ENCODE data around the gene CRK. TPM values are rescaled to one million over a fixed set of nuclear protein-coding genes. Genes with fewer than 3 reads are reported as not detected.
A peak's percentile ranks its signal among the peaks of the same experiment; 100 is the strongest.

Gene CRK
- total RNA-seq, 4 donors from 2014 or later = 59.8 to 102 (median 75.7) TPM

DNA sequence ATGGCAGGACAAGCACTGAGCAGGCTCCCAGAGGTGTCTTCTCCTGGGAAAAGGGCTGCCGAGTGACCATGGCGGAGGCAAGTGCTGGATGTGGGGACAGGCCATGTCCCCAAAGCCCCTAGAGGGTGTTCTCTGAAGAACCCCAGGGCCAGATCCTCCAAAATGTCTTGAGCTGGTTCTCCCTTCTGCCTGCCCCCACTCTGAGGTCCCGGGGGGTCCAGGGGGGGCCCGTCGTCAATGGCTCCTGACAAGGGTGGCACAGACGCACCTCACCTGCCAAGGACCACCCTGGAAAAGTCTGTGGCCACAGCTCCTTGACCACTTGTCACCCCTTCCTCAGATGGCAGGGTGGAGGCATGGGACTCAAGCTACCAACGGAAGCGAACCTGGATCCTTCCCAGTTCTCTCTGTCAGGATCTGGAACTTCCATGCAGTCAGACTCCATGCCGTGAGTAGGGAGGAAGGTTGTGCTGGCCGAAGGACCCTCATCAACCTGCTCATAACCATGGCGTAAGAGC is 38.8 kb upstream of the CRK start:
- Histone ChIP-seq H3K27ac (replicated peaks in 1 of 4) (peak overlapping the region; percentile 96 to 99 (median 97)), H3K9me3 (no peaks in the 10 kb centered on the region), H3K4me3 (peak overlapping the region in 2 of 4 donors; percentile 25 to 28), H3K4me1 (peaks cover 66 to 78% (median 72%) of the 10 kb centered on the region in 4 donors), H3K27me3 (no peaks in the 10 kb centered on the region), H3K36me3 (peaks cover 15 to 56% (median 39%) of the 10 kb centered on the region in 4 donors)
- WGBS = 84% methylated on average over 11 of the region's 11 CpGs
- no peak for DNase-seq (ENCODE audit: extremely low spot score)
- intact Hi-C loops (cut with DNase I) = no loop called here
- TF ChIP-seq CTCF (IDR thresholded peaks at IDR 0.05) = no peak
- TF ChIP-seq EP300 (IDR thresholded peaks at IDR 0.05) = no peak
- no peak for TF ChIP-seq POLR2AphosphoS5 (IDR thresholded peaks at IDR 0.05)
- no peak for TF ChIP-seq POLR2A (IDR thresholded peaks at IDR 0.05; ENCODE audit: low read depth)

DNA sequence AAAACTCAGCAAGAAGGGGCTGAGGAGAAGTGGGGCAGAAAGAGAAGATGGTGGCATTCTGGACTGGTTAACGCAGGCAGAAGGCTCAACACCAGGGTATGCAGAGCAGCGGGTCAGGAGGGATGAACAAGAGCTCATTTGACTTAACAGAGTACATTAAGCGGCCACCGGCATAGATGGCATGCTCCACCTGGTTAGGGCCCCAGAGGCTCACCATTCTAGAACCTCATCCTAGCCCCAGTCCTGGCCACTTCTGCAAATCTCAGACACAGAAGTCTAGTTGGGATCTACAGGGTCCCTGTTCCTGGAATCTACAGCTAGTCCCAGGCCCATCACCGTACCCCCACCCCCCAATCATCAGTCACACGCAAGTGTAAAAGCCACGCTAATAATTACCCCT is 38.2 kb upstream of the CRK start:
- Histone ChIP-seq H3K4me1 (peaks cover 71 to 84% (median 78%) of the 10 kb centered on the region in 4 donors), H3K9me3 (no peaks in the 10 kb centered on the region), H3K36me3 (peaks cover 15 to 52% (median 37%) of the 10 kb centered on the region in 4 donors), H3K27ac (replicated peaks in 1 of 4) (peak overlapping the region; percentile 96 to 99 (median 97)), H3K4me3 (no peak overlapping the region), H3K27me3 (no peaks in the 10 kb centered on the region)
- no peak for DNase-seq (ENCODE audit: extremely low spot score)
- no peak for TF ChIP-seq CTCF (IDR thresholded peaks at IDR 0.05)
- TF ChIP-seq POLR2AphosphoS5 (IDR thresholded peaks at IDR 0.05) = no peak
- 91% methylated on average over 6 of the region's 7 CpGs for WGBS
- intact Hi-C loops (cut with DNase I) = no loop called here

DNA sequence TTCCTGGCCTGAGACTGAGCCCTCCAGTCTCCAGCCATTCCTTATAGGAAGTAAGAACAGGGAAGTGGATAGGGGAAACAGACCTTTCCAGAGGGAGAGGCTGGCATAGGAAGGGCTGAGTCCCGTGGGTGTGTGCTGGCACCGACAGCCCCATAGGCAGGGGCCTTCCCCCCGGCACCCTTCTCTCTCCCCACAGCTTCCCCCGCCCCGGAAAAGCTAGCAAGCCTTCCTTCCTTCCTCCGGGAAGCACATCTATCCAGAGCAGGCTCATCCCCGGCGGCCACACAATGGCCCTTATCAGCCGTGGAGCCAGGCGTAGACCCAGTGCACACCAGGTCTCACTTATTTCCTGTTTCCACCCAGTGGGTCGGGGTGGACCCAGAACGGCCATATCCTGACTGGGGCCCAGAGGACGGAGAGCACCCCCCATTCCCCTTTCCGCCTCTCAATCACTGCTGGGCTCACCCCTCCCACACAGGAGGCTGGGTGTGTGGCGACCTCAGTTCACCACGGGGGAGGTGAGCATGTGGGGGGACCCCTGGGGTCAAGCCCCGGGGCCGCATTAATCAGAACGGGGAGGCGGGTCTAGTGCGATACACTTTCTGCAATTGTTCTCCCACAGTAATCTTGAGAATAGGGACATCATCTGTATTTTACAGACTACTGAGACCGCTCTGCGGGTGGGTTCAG is 37.4 kb upstream of the CRK start:
- no peaks in the 10 kb centered on the region for H3K27me3 ChIP-seq
- H3K36me3 ChIP-seq = peaks cover 15 to 44% (median 33%) of the 10 kb centered on the region in 4 donors
- peak overlapping the region; percentile 70 to 89 (median 79) for H3K4me3 ChIP-seq
- 80% methylated on average over 23 of the region's 23 CpGs for WGBS
- no peaks in the 10 kb centered on the region for H3K9me3 ChIP-seq
- intact Hi-C loops (cut with DNase I) = no loop called here
- DNase-seq (ENCODE audit: extremely low spot score) = no peak
- peak overlapping the region; percentile 96 to 99 (median 97) for H3K27ac ChIP-seq (replicated peaks in 1 of 4)
- H3K4me1 ChIP-seq = peaks cover 76 to 85% (median 82%) of the 10 kb centered on the region in 4 donors
- TF ChIP-seq POLR2AphosphoS5 (IDR thresholded peaks at IDR 0.05) (peak in 1 of 2 donors; percentile 29), CTCF (IDR thresholded peaks at IDR 0.05) (no peak)

DNA sequence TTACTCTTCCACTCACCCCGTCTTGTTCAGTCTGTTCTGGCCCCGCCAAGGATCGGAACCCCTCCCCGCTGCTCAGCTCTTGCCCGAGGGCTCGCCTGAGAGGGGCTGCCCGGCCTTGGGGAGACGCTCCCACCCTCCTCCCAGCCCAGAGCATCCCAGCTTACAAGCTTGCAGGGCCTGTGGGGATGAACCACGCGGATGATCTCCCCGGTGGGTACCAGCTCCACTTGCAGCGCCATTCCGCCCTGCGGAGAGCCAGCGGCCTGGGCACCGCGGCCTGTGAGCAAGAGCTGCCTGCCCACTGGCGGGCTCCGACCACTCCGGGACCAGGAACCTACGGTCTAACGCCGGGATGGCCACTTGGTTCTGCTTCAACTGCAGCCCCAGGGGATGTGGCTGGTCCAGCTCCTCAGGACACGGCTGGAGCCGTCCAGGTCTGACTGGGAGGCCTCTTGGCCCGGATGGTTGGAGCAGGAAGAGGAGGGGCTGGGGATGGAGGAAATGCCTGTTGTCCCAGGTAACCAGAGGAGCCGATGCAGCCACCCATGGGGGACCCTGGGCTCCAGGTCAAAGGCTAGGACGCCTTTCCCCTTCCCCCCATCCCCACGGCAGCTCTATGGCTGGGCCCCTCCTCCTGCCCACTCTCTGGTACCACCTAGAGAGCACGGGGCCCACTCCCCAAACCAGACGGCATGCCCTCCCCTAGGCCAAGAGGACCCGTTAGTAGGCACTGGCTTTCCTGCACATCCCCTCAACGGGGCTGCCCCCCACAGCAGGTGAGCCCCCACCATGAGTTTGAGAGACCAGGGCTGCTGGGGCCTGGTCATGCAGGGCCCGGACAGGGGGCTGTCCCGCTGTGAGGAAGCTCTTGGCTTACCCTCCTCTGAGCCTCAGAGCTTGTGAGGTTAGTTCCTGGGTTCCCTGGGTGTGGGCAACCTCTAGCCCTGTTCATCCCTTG is 36.5 kb upstream of the CRK start, which contains the start of gene MYO1C:
TSS of gene MYO1C (minus strand) at position 438 of the 958 bp plus-strand sequence. CDS start at position 239, 199 bp downstream.
- intact Hi-C loops (cut with DNase I) = no loop called here
- 70% methylated on average over 21 of the region's 35 CpGs for whole genome bisulfite sequencing
- no peak for DNase-seq (ENCODE audit: extremely low spot score)
- Histone ChIP-seq H3K36me3 (peaks cover 14 to 35% (median 26%) of the 10 kb centered on the region in 4 donors), H3K4me3 (peak within 1 kb of the TSS; percentile 70 to 89 (median 79)), H3K27ac (replicated peaks in 1 of 4) (peak within 1 kb of the TSS; percentile 96 to 99 (median 97)), H3K9me3 (no peaks in the 10 kb centered on the region), H3K27me3 (no peaks in the 10 kb centered on the region), H3K4me1 (peaks cover 77 to 90% (median 87%) of the 10 kb centered on the region in 4 donors)
- peak; percentile 6 to 64 for TF ChIP-seq POLR2AphosphoS5 (IDR thresholded peaks at IDR 0.05)
- no peak for TF ChIP-seq CTCF (IDR thresholded peaks at IDR 0.05)
- no peak for TF ChIP-seq EP300 (IDR thresholded peaks at IDR 0.05)
